GM23338 (cell line): ENCODE data around the gene SRPK2.

ENCODE experiments used
- CTCF ChIP-seq, 2 experiments: fragments of 200-600 bp in 1 of 2; sonication (generic) in 1 of 2; conservative IDR thresholded peaks; 2 replicates each; pipeline versions ENCODE4 v1.5.1 to v1.6.1; 2016 to 2017; ENCODE audit warnings: antibody characterized with exemption in 2 of 2, low read depth in 2 of 2, mild to moderate bottlenecking in 2 of 2, moderate library complexity in 1 of 2
- ETS1 ChIP-seq: IDR thresholded peaks from 2 replicates; pipeline ENCODE4 v1.6.1; 2016; ENCODE audit warnings: antibody characterized with exemption
- EZH2 ChIP-seq: fragments of 200-600 bp; sonication (generic); IDR thresholded peaks from one replicate; pipeline ENCODE4 v1.8.0; 2017; ENCODE audit warnings: antibody characterized with exemption, mild to moderate bottlenecking, low read depth; ENCODE audit not compliant: unreplicated experiment
- JUNB ChIP-seq: IDR thresholded peaks from one replicate; pipeline ENCODE4 v1.6.1; 2016; ENCODE audit warnings: antibody characterized with exemption; ENCODE audit not compliant: unreplicated experiment
- POLR2AphosphoS5 ChIP-seq: IDR thresholded peaks from 2 replicates; pipeline ENCODE4 v1.6.1; 2016; ENCODE audit warnings: antibody characterized with exemption, low read depth
- ZNF331 ChIP-seq: fragments of 250-450 bp; sonication (Bioruptor Pico); IDR thresholded peaks from 2 replicates; pipeline ENCODE4 v1.5.0; 2020; ENCODE audit warnings: low read depth, mild to moderate bottlenecking, moderate library complexity

GRCh38 chr7:105215182-105215581, 173.5 kb downstream of the SRPK2 start:
- TF ChIP-seq CTCF (conservative IDR thresholded peaks at IDR 0.05; ENCODE audit: low read depth in 2 of 2), result no peak
- TF ChIP-seq ZNF331 (CRISPR knock-in tag), result no peak
- no peak for TF ChIP-seq EZH2
- no peak for TF ChIP-seq ETS1
- no peak for TF ChIP-seq JUNB
- no peak for TF ChIP-seq POLR2AphosphoS5
